Measurements from ENCODE around the gene MOB4. TPM values are rescaled to one million over a fixed set of nuclear protein-coding genes. Genes with fewer than 3 reads are reported as not detected.

The MOB4 gene
- total and polyA plus RNA-seq, 10 of the 15 experiments (the other 5 are each of a cell fraction or from before 2014, with no cell fraction given), result 13.5 to 44.2 (median 32.4) TPM

DNA sequence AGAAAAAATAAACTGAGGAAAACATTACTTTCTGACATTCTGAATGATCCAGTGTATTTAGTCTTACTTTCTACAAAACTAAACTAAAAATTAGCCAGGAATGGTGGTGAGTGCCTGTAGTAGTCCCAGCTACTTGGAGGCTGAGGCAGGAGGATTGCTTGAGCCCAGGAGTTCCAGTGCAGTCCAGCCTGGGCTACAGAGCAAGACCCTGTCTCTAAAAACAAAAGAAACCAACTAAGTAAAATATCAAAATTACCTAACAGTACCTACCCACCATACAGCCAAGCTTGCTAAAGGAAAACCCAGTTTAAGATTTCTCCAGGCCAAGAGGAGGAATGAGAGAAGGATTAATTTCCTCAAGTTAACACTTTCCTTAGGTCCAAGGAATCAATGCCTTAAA, 19.2 kb upstream of the MOB4 start:
- Histone ChIP-seq H3K27me3 (replicated peaks in 1 of 2; ENCODE audit: control insufficient read depth in 2 of 2, insufficient read depth in 2 of 2, low read length in 1 of 2) (no peaks in the 10 kb centered on the region), H3K9ac (ENCODE audit: control insufficient read depth, insufficient read depth, low read length) (peak overlapping the region; percentile 58), H3K9me3 (replicated peaks; ENCODE audit: control insufficient read depth, insufficient read depth, low read length) (no peaks in the 10 kb centered on the region), H3K4me3 (peak overlapping the region; percentile 88), H3K27ac (ENCODE audit: control insufficient read depth, insufficient read depth) (peak overlapping the region; percentile 24; the same call in 1 of the 2 replicates), H2AFZ (ENCODE audit: control insufficient read depth, low read depth, low read length) (no peak overlapping the region), H4K20me1 (ENCODE audit: control insufficient read depth, insufficient read depth) (no peaks in the 10 kb centered on the region), H3K4me1 (ENCODE audit: control insufficient read depth, insufficient read depth, low read length) (peaks cover 13% of the 10 kb centered on the region), H3K36me3 (ENCODE audit: control insufficient read depth in 2 of 2, insufficient read depth in 2 of 2, low read length in 1 of 2) (peaks cover 8 to 39% of the 10 kb centered on the region in 2 experiments), H3K4me2 (ENCODE audit: control insufficient read depth, insufficient read depth) (peak overlapping the region; percentile 93), H3K79me2 (ENCODE audit: control insufficient read depth, insufficient read depth, low read length) (peaks cover 90% of the 10 kb centered on the region)
- POLR2A ChIA-PET, result interaction anchor here (1.0 to 12.1 kb wide), 5 partner anchors 12 to 62 kb away, joined by 3 to 156 read pairs (median 5); partner anchors contain the start of genes COQ10B, MOB4 and SF3B1
- TF ChIP-seq POLR2AphosphoS5 (IDR thresholded peaks at IDR 0.05; ENCODE audit: low read length) (peak; percentile 46; the same call in 1 of the 2 replicates), SMARCA5 (IDR thresholded peaks at IDR 0.05) (no peak)
- BruUV-seq (replicated peaks), result no TSS peak
- CTCF ChIA-PET, result interaction anchor here (0.6 to 1.5 kb wide), 2 partner anchors 65 to 85 kb away, joined by 3 to 4 read pairs; no protein-coding TSS in a partner anchor
- FAIRE-seq (no peak), DNase-seq (ENCODE audit: low read depth, low spot score) (no peak), ATAC-seq (no peak)
- RAD21 ChIA-PET (ENCODE audit: unreplicated experiment), result interaction anchor here (0.6 to 4.2 kb wide), 7 partner anchors 40 to 209 kb away, joined by 3 to 22 read pairs (median 3); partner anchors contain the start of genes COQ10B and MARS2
- SMC1A ChIA-PET (ENCODE audit: uncharacterized antibody, unreplicated experiment), result interaction anchor here (0.6 to 1.4 kb wide), 8 partner anchors 9 to 748 kb away, joined by 3 to 6 read pairs (median 4); partner anchors contain the start of gene SF3B1
- intact Hi-C loops (cut with micrococcal nuclease; ENCODE audit: unreplicated experiment), result loop anchor here (2.0 to 5.0 kb wide), 3 partner anchors 68 to 281 kb away; no protein-coding TSS in a partner anchor
- in situ Hi-C loops (cut with MboI), result no loop called here

DNA sequence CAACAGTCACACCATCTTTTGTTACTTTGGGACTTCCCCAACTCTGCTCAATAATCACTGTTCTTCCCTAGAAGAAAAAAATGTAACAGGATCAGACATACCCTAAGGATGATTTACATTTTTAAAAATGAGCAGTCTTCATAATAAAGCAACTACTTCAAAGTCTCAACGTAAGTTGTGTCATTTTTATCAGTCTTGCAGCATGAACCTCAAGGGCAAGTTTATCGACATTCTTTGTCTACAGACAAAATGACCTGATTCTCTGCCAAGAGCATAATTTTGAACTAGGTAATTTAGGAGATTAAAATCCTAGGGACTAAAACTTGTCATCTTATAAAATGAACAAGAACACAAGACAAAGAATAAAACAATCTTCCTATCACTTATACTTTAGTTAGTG, 18.5 kb upstream of the MOB4 start:
- peaks cover 92% of the 10 kb centered on the region for H3K79me2 ChIP-seq (ENCODE audit: control insufficient read depth, insufficient read depth, low read length)
- no peak overlapping the region for H2AFZ ChIP-seq (ENCODE audit: control insufficient read depth, low read depth, low read length)
- BruUV-seq (replicated peaks), result no TSS peak
- RAD21 ChIA-PET (ENCODE audit: unreplicated experiment), result interaction anchor here (1.2 to 4.2 kb wide), 3 partner anchors 52 to 208 kb away, joined by 3 to 22 read pairs (median 4); partner anchors contain the start of gene MARS2
- CTCF ChIA-PET, result interaction anchor here (1.2 to 1.5 kb wide), 2 partner anchors 65 to 108 kb away, joined by 3 to 4 read pairs; no protein-coding TSS in a partner anchor
- WGBS (ENCODE audit: insufficient coverage, insufficient replicate concordance, low lambda C conversion rate, missing lambda C conversion rate), result 0% methylated on average over 2 of the region's 2 CpGs
- H3K4me1 ChIP-seq (ENCODE audit: control insufficient read depth, insufficient read depth, low read length), result peaks cover 13% of the 10 kb centered on the region
- H3K9ac ChIP-seq (ENCODE audit: control insufficient read depth, insufficient read depth, low read length), result peak overlapping the region; percentile 70
- peak overlapping the region; percentile 24; the same call in 1 of the 2 replicates for H3K27ac ChIP-seq (ENCODE audit: control insufficient read depth, insufficient read depth)
- peak overlapping the region; percentile 93 for H3K4me2 ChIP-seq (ENCODE audit: control insufficient read depth, insufficient read depth)
- SMC1A ChIA-PET (ENCODE audit: uncharacterized antibody, unreplicated experiment), result interaction anchor here (1.1 to 1.5 kb wide), 4 partner anchors 8 to 63 kb away, joined by 3 to 5 read pairs (median 3); partner anchors contain the start of gene SF3B1
- intact Hi-C loops (cut with micrococcal nuclease; ENCODE audit: unreplicated experiment) (loop anchor here (2.0 to 5.0 kb wide), 3 partner anchors 69 to 280 kb away; no protein-coding TSS in a partner anchor), in situ Hi-C loops (cut with MboI) (no loop called here)
- FAIRE-seq (no peak), ATAC-seq (no peak), DNase-seq (ENCODE audit: low read depth, low spot score) (no peak)
- H3K27me3 ChIP-seq (replicated peaks in 1 of 2; ENCODE audit: control insufficient read depth in 2 of 2, insufficient read depth in 2 of 2, low read length in 1 of 2), result no peaks in the 10 kb centered on the region
- H3K9me3 ChIP-seq (replicated peaks; ENCODE audit: control insufficient read depth, insufficient read depth, low read length), result no peaks in the 10 kb centered on the region
- H3K4me3 ChIP-seq, result peak overlapping the region; percentile 88
- POLR2A ChIA-PET, result interaction anchor here (1.0 to 12.1 kb wide), 5 partner anchors 18 to 64 kb away, joined by 4 to 156 read pairs (median 43); partner anchors contain the start of genes COQ10B, MOB4 and SF3B1
- peaks cover 5 to 32% of the 10 kb centered on the region in 2 experiments for H3K36me3 ChIP-seq (ENCODE audit: control insufficient read depth in 2 of 2, insufficient read depth in 2 of 2, low read length in 1 of 2)
- no peaks in the 10 kb centered on the region for H4K20me1 ChIP-seq (ENCODE audit: control insufficient read depth, insufficient read depth)
- TF ChIP-seq, protein P1, sequence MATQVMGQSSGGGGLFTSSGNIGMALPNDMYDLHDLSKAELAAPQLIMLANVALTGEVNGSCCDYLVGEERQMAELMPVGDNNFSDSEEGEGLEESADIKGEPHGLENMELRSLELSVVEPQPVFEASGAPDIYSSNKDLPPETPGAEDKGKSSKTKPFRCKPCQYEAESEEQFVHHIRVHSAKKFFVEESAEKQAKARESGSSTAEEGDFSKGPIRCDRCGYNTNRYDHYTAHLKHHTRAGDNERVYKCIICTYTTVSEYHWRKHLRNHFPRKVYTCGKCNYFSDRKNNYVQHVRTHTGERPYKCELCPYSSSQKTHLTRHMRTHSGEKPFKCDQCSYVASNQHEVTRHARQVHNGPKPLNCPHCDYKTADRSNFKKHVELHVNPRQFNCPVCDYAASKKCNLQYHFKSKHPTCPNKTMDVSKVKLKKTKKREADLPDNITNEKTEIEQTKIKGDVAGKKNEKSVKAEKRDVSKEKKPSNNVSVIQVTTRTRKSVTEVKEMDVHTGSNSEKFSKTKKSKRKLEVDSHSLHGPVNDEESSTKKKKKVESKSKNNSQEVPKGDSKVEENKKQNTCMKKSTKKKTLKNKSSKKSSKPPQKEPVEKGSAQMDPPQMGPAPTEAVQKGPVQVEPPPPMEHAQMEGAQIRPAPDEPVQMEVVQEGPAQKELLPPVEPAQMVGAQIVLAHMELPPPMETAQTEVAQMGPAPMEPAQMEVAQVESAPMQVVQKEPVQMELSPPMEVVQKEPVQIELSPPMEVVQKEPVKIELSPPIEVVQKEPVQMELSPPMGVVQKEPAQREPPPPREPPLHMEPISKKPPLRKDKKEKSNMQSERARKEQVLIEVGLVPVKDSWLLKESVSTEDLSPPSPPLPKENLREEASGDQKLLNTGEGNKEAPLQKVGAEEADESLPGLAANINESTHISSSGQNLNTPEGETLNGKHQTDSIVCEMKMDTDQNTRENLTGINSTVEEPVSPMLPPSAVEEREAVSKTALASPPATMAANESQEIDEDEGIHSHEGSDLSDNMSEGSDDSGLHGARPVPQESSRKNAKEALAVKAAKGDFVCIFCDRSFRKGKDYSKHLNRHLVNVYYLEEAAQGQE (IDR thresholded peaks at IDR 0.05; ENCODE audit: low read depth, low read length), result no peak
- TF ChIP-seq RFX5 (IDR thresholded peaks at IDR 0.05; ENCODE audit: low read depth, low read length) (no peak), MXI1 (IDR thresholded peaks at IDR 0.05; ENCODE audit: low read depth, low read length) (no peak), GABPA (IDR thresholded peaks at IDR 0.05; ENCODE audit: low read depth) (no peak), RB1 (IDR thresholded peaks at IDR 0.05; ENCODE audit: borderline replicate concordance) (no peak), TCF7 (IDR thresholded peaks at IDR 0.05; ENCODE audit: borderline replicate concordance) (no peak), SMC3 (IDR thresholded peaks at IDR 0.05; ENCODE audit: borderline replicate concordance, low read length) (no peak), CHD1 (IDR thresholded peaks at IDR 0.05; ENCODE audit: low read depth, low read length) (no peak)
- TF ChIP-seq, protein P2, sequence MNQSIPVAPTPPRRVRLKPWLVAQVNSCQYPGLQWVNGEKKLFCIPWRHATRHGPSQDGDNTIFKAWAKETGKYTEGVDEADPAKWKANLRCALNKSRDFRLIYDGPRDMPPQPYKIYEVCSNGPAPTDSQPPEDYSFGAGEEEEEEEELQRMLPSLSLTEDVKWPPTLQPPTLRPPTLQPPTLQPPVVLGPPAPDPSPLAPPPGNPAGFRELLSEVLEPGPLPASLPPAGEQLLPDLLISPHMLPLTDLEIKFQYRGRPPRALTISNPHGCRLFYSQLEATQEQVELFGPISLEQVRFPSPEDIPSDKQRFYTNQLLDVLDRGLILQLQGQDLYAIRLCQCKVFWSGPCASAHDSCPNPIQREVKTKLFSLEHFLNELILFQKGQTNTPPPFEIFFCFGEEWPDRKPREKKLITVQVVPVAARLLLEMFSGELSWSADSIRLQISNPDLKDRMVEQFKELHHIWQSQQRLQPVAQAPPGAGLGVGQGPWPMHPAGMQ (IDR thresholded peaks at IDR 0.05; ENCODE audit: borderline replicate concordance), result no peak
